HEK293T (cell line): Measurements from ENCODE around the gene RPE65.

Experiments used
- ELF4 ChIP-seq: fragments of 450-650 bp; IDR thresholded peaks from 2 replicates; pipeline ENCODE4 v1.6.1; 2017; ENCODE audit warnings: antibody characterized with exemption
- FOXK2 ChIP-seq: fragments of 450-650 bp; IDR thresholded peaks from 2 replicates; pipeline ENCODE4 v1.6.1; 2016; ENCODE audit warnings: mild to moderate bottlenecking
- HDGF ChIP-seq: fragments of 450-650 bp; IDR thresholded peaks from 2 replicates; pipeline ENCODE4 v1.6.1; 2017; ENCODE audit warnings: antibody characterized with exemption, borderline replicate concordance
- SP1 ChIP-seq: fragments of 450-650 bp; IDR thresholded peaks from 2 replicates; pipeline ENCODE4 v1.6.1; 2017
- SUZ12 ChIP-seq: fragments of 450-650 bp; IDR thresholded peaks from 2 replicates; pipeline ENCODE4 v1.6.1; 2016; ENCODE audit warnings: mild to moderate bottlenecking
- TF ChIP-seq, protein P1 (sequence below): fragments of 450-650 bp; IDR thresholded peaks from 2 replicates; pipeline ENCODE4 v1.6.1; 2016

DNA sequence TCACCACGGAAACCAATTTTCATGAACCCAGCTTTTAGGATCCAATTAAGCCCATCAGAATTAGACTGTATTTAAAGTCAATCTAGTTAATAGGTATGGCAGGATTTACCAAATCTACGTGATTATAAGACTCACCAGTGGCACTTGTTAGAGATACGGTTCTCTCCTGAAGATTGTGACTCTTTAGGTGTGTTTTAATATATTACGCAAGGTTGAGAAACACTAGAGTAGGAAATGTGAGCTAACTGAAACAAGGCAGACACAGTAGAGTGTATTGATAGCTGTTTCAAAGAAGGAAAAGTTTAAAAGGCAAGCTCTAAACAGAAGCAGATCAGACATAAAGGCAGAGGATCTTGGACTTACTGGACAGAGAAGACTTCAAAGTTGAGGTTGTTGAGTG lies 11.2 kb upstream of the RPE65 start:
- TF ChIP-seq FOXK2 (no peak), SUZ12 (no peak), SP1 (no peak), ELF4 (no peak), HDGF (no peak)
- TF ChIP-seq, protein P1, sequence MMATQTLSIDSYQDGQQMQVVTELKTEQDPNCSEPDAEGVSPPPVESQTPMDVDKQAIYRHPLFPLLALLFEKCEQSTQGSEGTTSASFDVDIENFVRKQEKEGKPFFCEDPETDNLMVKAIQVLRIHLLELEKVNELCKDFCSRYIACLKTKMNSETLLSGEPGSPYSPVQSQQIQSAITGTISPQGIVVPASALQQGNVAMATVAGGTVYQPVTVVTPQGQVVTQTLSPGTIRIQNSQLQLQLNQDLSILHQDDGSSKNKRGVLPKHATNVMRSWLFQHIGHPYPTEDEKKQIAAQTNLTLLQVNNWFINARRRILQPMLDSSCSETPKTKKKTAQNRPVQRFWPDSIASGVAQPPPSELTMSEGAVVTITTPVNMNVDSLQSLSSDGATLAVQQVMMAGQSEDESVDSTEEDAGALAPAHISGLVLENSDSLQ, result no peak
